Mesendoderm (in vitro differentiated cells): ENCODE measurements around the gene DLGAP4.

ENCODE experiments used
- DNase-seq: peaks from one replicate; pipeline ENCODE4 v3.0.0; 2013
- H2AK5ac ChIP-seq: 2 replicates; pipeline ENCODE4 v1.6.1; 2013; ENCODE audit warnings: low read length, inconsistent platforms
- H2BK120ac ChIP-seq: 2 replicates; pipeline ENCODE4 v1.6.1; 2013; ENCODE audit warnings: low read depth, mild to moderate bottlenecking, low read length, moderate library complexity, mixed read lengths
- H2BK15ac ChIP-seq: replicated peaks from 2 replicates; pipeline ENCODE4 v1.6.1; 2013; ENCODE audit warnings: low read depth, mild to moderate bottlenecking, moderate library complexity
- H2BK5ac ChIP-seq: 2 replicates; pipeline ENCODE4 v1.6.1; 2013; ENCODE audit warnings: low read length, inconsistent platforms
- H3K18ac ChIP-seq: 2 replicates; pipeline ENCODE4 v1.6.1; 2013; ENCODE audit warnings: mild to moderate bottlenecking, low read length, mixed read lengths
- H3K23ac ChIP-seq: one replicate; pipeline ENCODE4 v1.6.1; 2013; ENCODE audit warnings: low read length
- H3K27ac ChIP-seq: 2 replicates; pipeline ENCODE4 v1.5.1; 2013; ENCODE audit warnings: low read depth, mild to moderate bottlenecking, inconsistent platforms, low read length, moderate library complexity
- H3K27me3 ChIP-seq: 2 replicates; pipeline ENCODE4 v1.6.1; 2013; ENCODE audit warnings: low read length, control low read depth, mild to moderate bottlenecking, inconsistent platforms; ENCODE audit not compliant: insufficient read depth, poor library complexity
- H3K36me3 ChIP-seq: 2 replicates; pipeline ENCODE4 v1.6.1; 2013; ENCODE audit warnings: low read length, inconsistent platforms; ENCODE audit not compliant: control insufficient read depth, insufficient read depth
- H3K4ac ChIP-seq: one replicate; pipeline ENCODE4 v1.6.1; 2013; ENCODE audit warnings: low read depth, mild to moderate bottlenecking, low read length, moderate library complexity
- H3K4me1 ChIP-seq: 2 replicates; pipeline ENCODE4 v1.6.1; 2013; ENCODE audit warnings: low read depth, low read length, inconsistent platforms; ENCODE audit not compliant: control insufficient read depth
- H3K4me2 ChIP-seq: 2 replicates; pipeline ENCODE4 v1.6.1; 2013; ENCODE audit warnings: low read length
- H3K4me3 ChIP-seq: 2 replicates; pipeline ENCODE4 v1.5.1; 2013; ENCODE audit warnings: mild to moderate bottlenecking, low read length
- H3K56ac ChIP-seq: one replicate; pipeline ENCODE4 v1.6.1; 2013; ENCODE audit warnings: low read length
- H3K79me1 ChIP-seq: 2 replicates; pipeline ENCODE4 v1.6.1; 2013; ENCODE audit warnings: low read length, inconsistent platforms
- H3K79me2 ChIP-seq: 2 replicates; pipeline ENCODE4 v1.6.1; 2013; ENCODE audit warnings: mild to moderate bottlenecking, low read length; ENCODE audit not compliant: control insufficient read depth, insufficient read depth
- H3K9ac ChIP-seq: 2 replicates; pipeline ENCODE4 v1.6.1; 2013; ENCODE audit warnings: low read length, inconsistent platforms
- H4K5ac ChIP-seq: one replicate; pipeline ENCODE4 v1.6.1; 2013; ENCODE audit warnings: low read length
- H4K8ac ChIP-seq: one replicate; pipeline ENCODE4 v1.6.1; 2013; ENCODE audit warnings: low read depth, mild to moderate bottlenecking, control low read depth, low read length, moderate library complexity
- WGBS: extraction: QIAGEN DNeasy Blood & Tissue Kit; methylation state at CpG from one replicate; pipeline ENCODE4 v1.1.7; 2013; ENCODE audit warnings: low lambda C conversion rate, missing lambda C conversion rate; ENCODE audit not compliant: insufficient coverage; ENCODE audit errors: extremely low coverage; 5-methylcytosine and 5-hydroxymethylcytosine counted together

The DLGAP4 gene

DNA sequence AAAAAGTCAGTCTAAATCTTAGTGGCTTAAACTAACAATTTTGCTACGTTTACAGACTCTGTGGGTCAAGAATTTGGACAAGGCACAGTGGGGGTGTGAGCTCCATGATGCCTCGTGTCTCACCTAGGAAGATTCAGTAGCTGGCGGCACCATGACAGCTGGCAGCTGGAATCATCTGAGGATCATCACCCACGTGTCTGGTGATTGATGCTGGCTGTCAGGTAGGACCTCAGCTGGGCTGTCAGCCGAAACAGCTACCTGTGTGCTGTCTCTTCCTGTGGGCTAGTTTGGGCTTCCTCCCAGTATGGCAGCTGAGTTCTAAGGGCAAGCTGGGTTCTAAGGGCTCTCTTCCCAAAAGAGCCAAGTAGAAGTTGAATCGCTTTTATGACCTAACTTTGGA, 26.4 kb upstream of the DLGAP4 start:
- H3K23ac ChIP-seq: no peak overlapping the region
- DNase-seq: no peak
- no peak overlapping the region for H4K5ac ChIP-seq
- no peaks in the 10 kb centered on the region for H3K4me1 ChIP-seq
- no peak overlapping the region for H3K4ac ChIP-seq
- H2BK15ac ChIP-seq: no peak overlapping the region
- no peak overlapping the region for H4K8ac ChIP-seq
- H3K79me1 ChIP-seq: no peaks in the 10 kb centered on the region
- no peak overlapping the region for H2BK5ac ChIP-seq
- H3K27ac ChIP-seq: no peak overlapping the region
- no peaks in the 10 kb centered on the region for H3K36me3 ChIP-seq
- no peak overlapping the region for H3K4me3 ChIP-seq
- no peak overlapping the region for H3K56ac ChIP-seq
- no peak overlapping the region for H3K18ac ChIP-seq
- H3K79me2 ChIP-seq: no peaks in the 10 kb centered on the region
- H3K9ac ChIP-seq: no peak overlapping the region
- WGBS: no CpG with 5 or more reads among the region's 6 CpGs
- H3K4me2 ChIP-seq: no peak overlapping the region
- H3K27me3 ChIP-seq: no peaks in the 10 kb centered on the region
- H2BK120ac ChIP-seq: no peak overlapping the region
- H2AK5ac ChIP-seq: no peak overlapping the region

DNA sequence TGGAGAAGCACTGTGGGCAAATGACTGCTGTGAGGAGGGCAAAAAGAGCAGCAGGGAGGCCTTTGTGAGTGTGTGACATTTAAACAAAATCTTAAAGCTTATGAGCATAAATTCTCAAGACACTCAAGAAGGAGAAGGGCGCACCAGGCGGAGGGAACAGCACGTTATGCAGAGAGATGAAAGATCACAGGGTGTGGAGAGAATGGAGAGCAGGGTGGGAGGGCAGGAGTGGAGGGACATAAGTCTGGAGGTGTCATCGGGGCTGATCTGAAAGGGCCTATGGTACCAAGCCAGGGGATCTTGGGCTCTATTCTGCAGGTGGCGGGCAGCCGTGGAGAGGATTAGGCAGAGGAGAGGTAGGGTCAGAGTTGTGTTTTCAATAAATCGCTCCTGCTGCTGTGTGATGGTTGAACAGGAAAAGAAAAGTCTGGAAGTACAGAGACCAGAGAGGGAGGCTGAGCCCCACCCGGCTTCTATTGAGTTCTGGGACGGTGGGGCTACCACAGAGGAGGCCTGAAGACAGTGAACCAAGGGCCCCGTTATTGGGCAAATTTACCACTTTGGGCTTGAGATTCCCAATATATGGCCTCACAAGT, 24.3 kb upstream of the DLGAP4 start:
- H2BK15ac ChIP-seq: no peak overlapping the region
- H2BK120ac ChIP-seq: no peak overlapping the region
- DNase-seq: no peak
- no peak overlapping the region for H3K56ac ChIP-seq
- H3K4me1 ChIP-seq: no peaks in the 10 kb centered on the region
- H3K4me3 ChIP-seq: no peak overlapping the region
- H3K27me3 ChIP-seq: no peaks in the 10 kb centered on the region
- H4K8ac ChIP-seq: no peak overlapping the region
- no peak overlapping the region for H4K5ac ChIP-seq
- no peaks in the 10 kb centered on the region for H3K79me2 ChIP-seq
- no peak overlapping the region for H3K27ac ChIP-seq
- no peak overlapping the region for H3K4ac ChIP-seq
- no peak overlapping the region for H3K23ac ChIP-seq
- H3K9ac ChIP-seq: no peak overlapping the region
- H2BK5ac ChIP-seq: no peak overlapping the region
- no peak overlapping the region for H3K18ac ChIP-seq
- no peaks in the 10 kb centered on the region for H3K79me1 ChIP-seq
- WGBS: no CpG with 5 or more reads among the region's 10 CpGs
- H3K36me3 ChIP-seq: no peaks in the 10 kb centered on the region
- no peak overlapping the region for H3K4me2 ChIP-seq
- no peak overlapping the region for H2AK5ac ChIP-seq

DNA sequence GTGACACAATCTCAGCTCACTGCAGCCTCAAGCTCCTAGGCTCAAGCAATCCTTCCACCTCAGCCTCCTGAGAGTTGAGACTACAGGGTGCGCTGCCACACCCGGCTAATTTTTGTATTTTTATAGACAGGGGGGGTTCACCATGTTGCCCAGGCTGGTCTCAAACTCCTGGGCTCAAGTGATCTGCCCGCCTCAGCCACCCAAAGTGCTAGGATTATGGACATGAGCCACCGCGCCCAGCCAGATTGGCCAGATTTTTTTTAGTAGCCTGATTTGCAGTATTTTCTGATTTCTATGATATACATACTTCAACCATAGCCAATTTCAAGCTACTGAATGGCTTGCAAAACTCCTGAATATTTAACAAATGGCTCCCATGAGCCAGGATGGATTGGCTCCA, 21.4 kb upstream of the DLGAP4 start:
- no peak overlapping the region for H3K4ac ChIP-seq
- H3K9ac ChIP-seq: no peak overlapping the region
- H3K23ac ChIP-seq: no peak overlapping the region
- H3K27me3 ChIP-seq: no peaks in the 10 kb centered on the region
- H2BK120ac ChIP-seq: no peak overlapping the region
- no peak overlapping the region for H2AK5ac ChIP-seq
- H3K4me1 ChIP-seq: no peaks in the 10 kb centered on the region
- no peak overlapping the region for H2BK15ac ChIP-seq
- no peak overlapping the region for H3K56ac ChIP-seq
- no peak overlapping the region for H4K5ac ChIP-seq
- no peak overlapping the region for H4K8ac ChIP-seq
- H3K27ac ChIP-seq: no peak overlapping the region
- H3K79me1 ChIP-seq: no peaks in the 10 kb centered on the region
- H3K36me3 ChIP-seq: no peaks in the 10 kb centered on the region
- no peak overlapping the region for H3K4me2 ChIP-seq
- no peak overlapping the region for H2BK5ac ChIP-seq
- no peaks in the 10 kb centered on the region for H3K79me2 ChIP-seq
- no CpG with 5 or more reads among the region's 5 CpGs for WGBS
- no peak overlapping the region for H3K18ac ChIP-seq
- no peak overlapping the region for H3K4me3 ChIP-seq
- no peak for DNase-seq

DNA sequence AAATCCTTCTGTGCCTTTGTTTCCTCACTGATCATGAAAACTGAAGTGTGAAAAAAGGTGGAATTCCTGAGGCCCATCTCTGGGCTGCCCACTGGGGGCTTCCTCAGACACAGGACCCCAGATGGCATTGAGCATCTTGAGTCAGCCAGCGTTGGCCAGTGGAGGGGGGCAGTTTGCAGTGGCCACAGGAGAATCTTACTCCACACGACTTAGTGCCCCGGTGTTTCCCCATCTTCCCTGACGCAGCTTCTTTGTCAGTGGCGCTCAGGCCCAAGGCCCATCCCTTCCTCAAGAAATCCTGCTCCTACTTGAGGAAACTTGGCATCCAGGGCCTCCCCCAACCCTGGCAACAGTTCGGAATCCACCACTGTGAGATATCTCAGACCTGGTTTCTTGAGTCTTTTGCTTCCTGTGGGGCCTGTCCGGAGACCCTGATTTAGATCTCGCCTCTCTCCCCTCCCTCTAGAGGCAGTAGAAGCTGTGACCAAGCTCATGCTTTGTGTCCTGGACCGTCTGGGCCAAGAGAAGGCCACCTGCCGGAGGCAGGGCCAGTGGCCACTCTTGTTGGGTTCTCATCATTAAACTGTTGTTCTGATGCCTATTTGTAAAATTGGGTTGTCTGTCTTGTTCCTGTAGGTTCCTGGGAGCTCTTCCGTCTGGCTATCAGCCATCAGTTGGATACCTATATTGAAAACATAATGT, 20.2 kb upstream of the DLGAP4 start:
- Histone ChIP-seq H2BK15ac (no peak overlapping the region), H3K4ac (no peak overlapping the region), H3K18ac (no peak overlapping the region), H3K56ac (no peak overlapping the region), H2BK120ac (no peak overlapping the region), H3K4me3 (no peak overlapping the region), H3K36me3 (no peaks in the 10 kb centered on the region), H2BK5ac (no peak overlapping the region), H3K27me3 (no peaks in the 10 kb centered on the region), H3K4me1 (no peaks in the 10 kb centered on the region), H2AK5ac (no peak overlapping the region), H3K79me2 (no peaks in the 10 kb centered on the region), H3K9ac (no peak overlapping the region), H4K5ac (no peak overlapping the region), H4K8ac (no peak overlapping the region), H3K27ac (no peak overlapping the region), H3K23ac (no peak overlapping the region), H3K79me1 (no peaks in the 10 kb centered on the region), H3K4me2 (no peak overlapping the region)
- no CpG with 5 or more reads among the region's 11 CpGs for WGBS
- peak; percentile 32 for DNase-seq

DNA sequence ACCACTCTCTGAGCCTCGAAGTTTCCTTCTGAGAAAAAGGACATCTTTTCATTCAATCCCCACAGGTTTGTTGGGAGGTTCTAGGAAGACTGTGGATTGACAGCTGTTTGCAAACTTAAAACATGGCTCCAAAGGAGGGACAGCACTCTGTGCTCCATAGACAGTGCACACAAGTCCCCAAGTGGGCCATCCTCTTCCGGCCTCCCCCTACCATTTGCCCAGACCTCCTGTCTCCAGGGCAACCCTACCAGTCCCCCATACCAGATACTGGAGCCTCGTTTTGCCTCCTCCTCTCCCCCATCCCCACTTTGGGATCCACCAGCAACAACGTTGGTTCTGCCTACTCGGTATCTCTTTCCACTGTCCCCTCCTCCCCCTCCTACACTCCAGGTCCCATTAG, 8.5 kb upstream of the DLGAP4 start:
- H3K4me2 ChIP-seq: no peak overlapping the region
- no peaks in the 10 kb centered on the region for H3K79me2 ChIP-seq
- H4K5ac ChIP-seq: no peak overlapping the region
- H3K18ac ChIP-seq: no peak overlapping the region
- no peak overlapping the region for H3K23ac ChIP-seq
- no peak overlapping the region for H4K8ac ChIP-seq
- no peak overlapping the region for H2BK5ac ChIP-seq
- H2BK15ac ChIP-seq: no peak overlapping the region
- H3K4ac ChIP-seq: no peak overlapping the region
- no peak overlapping the region for H3K56ac ChIP-seq
- WGBS: no CpG with 5 or more reads among the region's 5 CpGs
- H2AK5ac ChIP-seq: no peak overlapping the region
- no peaks in the 10 kb centered on the region for H3K79me1 ChIP-seq
- no peak overlapping the region for H2BK120ac ChIP-seq
- no peak overlapping the region for H3K27ac ChIP-seq
- no peak overlapping the region for H3K9ac ChIP-seq
- no peaks in the 10 kb centered on the region for H3K4me1 ChIP-seq
- H3K4me3 ChIP-seq: no peak overlapping the region
- DNase-seq: no peak
- H3K27me3 ChIP-seq: no peaks in the 10 kb centered on the region
- H3K36me3 ChIP-seq: no peaks in the 10 kb centered on the region

DNA sequence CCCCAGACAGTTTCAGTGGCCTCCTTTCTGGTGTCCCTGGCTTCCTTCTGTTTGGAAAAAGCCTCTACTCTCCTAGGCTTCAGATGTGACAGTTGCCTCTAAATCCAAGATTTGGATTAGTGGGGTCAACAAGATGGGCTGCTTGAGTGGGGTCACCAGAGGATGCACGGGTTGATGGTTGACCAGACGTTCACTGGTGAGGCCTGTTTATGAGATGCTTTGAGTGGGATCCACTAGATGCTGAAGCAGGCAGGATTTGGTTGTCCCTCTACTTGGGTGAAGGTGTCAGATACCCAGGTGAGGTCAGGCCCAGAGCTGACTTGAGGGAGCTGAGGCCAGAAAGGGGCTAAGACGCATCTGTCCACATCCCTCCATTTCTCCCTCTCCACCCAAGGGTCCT, 8.1 kb upstream of the DLGAP4 start:
- no CpG with 5 or more reads among the region's 3 CpGs for WGBS
- no peaks in the 10 kb centered on the region for H3K27me3 ChIP-seq

More for the DNA sequence above, 8.1 kb upstream of the DLGAP4 start:
- Histone ChIP-seq H3K4me1 (no peaks in the 10 kb centered on the region), H3K56ac (no peak overlapping the region), H2BK15ac (no peak overlapping the region), H4K8ac (no peak overlapping the region), H3K9ac (no peak overlapping the region), H3K36me3 (no peaks in the 10 kb centered on the region), H3K4ac (no peak overlapping the region), H2AK5ac (no peak overlapping the region), H3K79me1 (no peaks in the 10 kb centered on the region), H2BK5ac (no peak overlapping the region), H3K79me2 (no peaks in the 10 kb centered on the region), H3K27ac (no peak overlapping the region), H3K23ac (no peak overlapping the region), H3K4me3 (no peak overlapping the region), H3K4me2 (no peak overlapping the region), H4K5ac (no peak overlapping the region), H2BK120ac (no peak overlapping the region), H3K18ac (no peak overlapping the region)
- no peak for DNase-seq
